Neural crest cell (in vitro differentiated cells): ENCODE measurements around the gene IKZF2. TPM values are rescaled to one million over a fixed set of nuclear protein-coding genes. Genes with fewer than 3 reads are reported as not detected.

ENCODE experiments used
- DNase-seq: peaks from one replicate; pipeline ENCODE4 v3.0.0; 2021; ENCODE audit warnings: low read depth, mixed read lengths, low spot score
- H3K27ac Mint-ChIP-seq: one replicate; pipeline ENCODE4 v1.8.0; 2021; ENCODE audit warnings: mild to moderate bottlenecking, mixed read lengths; ENCODE audit not compliant: unreplicated experiment
- H3K27me3 Mint-ChIP-seq: 2 replicates; pipeline ENCODE4 v1.8.0; 2021; ENCODE audit warnings: low read depth, mild to moderate bottlenecking, mixed read lengths
- H3K36me3 Mint-ChIP-seq: 2 replicates; pipeline ENCODE4 v1.8.0; 2021; ENCODE audit warnings: low read depth, mild to moderate bottlenecking, mixed read lengths
- H3K4me1 Mint-ChIP-seq: 2 replicates; pipeline ENCODE4 v1.8.0; 2021; ENCODE audit warnings: mixed read lengths
- H3K4me3 Mint-ChIP-seq: one replicate; pipeline ENCODE4 v1.8.0; 2021; ENCODE audit warnings: mild to moderate bottlenecking, mixed read lengths
- H3K9me3 Mint-ChIP-seq: 2 replicates; pipeline ENCODE4 v1.8.0; 2021; ENCODE audit warnings: mixed read lengths
- CTCF ChIP-seq: fragments of 200-600 bp; sonication (generic); conservative IDR thresholded peaks from 2 replicates; pipeline ENCODE4 v1.5.0; 2021; ENCODE audit warnings: antibody characterized with exemption, mild to moderate bottlenecking
- total RNA-seq: library from RNA; stranded (reverse); gene quantifications from 2 replicates; pipeline ENCODE4 v1.2.1, GENCODE V29; 2021

IKZF2 gene
- total RNA-seq, 1 donor from 2014 or later = 7.3 TPM

DNA sequence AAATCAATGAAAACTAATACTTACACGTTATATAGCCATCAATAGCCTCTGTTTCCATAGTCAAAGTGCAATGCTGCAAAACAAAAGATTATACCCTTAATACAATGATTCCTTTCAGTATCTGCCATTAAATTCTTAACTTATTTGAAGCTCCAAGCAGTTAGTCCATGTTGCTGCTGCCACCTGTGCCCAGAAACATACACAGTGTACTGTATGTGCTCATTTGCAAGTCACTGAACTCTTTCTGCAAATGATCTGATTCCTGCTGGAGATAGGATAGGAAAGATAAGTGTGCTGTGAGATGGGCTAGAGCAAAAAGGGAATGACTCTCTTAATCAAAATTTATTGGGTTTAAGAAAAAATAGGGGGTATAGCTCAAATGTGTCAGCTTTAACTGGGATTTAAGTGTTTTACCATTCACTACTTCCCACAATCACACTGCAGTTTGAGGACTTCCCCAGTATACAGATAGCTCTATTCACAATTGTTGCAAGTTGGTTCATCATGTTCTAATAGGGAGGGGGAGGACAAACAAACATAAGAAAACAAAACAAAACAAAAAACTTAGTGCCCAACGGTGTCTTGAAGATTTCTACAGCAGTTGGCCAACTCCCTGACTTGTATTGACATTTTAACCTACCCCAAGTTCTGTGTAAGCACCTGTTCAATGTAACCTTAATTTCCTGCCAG is 2.7 kb downstream of the IKZF2 start:
- peaks cover 45% of the 10 kb centered on the region for H3K4me1 Mint-ChIP-seq
- no peak for TF ChIP-seq CTCF
- peaks cover 3% of the 10 kb centered on the region for H3K27me3 Mint-ChIP-seq
- peak overlapping the region; percentile 95 for H3K4me3 Mint-ChIP-seq
- DNase-seq = no peak
- H3K9me3 Mint-ChIP-seq = no peaks in the 10 kb centered on the region
- no peaks in the 10 kb centered on the region for H3K36me3 Mint-ChIP-seq
- H3K27ac Mint-ChIP-seq = no peak overlapping the region

DNA sequence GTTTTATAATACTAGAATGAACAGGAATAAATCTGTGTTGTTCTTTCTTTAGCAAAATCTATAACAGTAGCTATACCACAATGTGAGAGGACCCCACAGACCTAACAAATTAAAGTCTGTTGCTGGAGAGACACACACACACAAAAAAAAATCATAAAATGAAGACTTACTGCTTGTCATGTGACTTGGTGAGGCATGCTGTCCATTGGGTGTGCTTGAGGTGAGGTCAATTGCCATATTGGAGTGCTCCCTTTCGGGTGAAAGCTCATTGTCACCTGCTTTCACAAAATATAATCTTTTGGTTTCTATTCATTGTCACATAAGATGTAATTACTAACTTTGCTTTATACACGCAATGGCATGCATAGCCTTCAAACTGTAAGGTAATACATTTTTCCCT is 3.9 kb downstream of the IKZF2 start:
- no peak for TF ChIP-seq CTCF
- DNase-seq = no peak
- H3K36me3 Mint-ChIP-seq = no peaks in the 10 kb centered on the region
- H3K27ac Mint-ChIP-seq = no peak overlapping the region
- peaks cover 38% of the 10 kb centered on the region for H3K4me1 Mint-ChIP-seq
- H3K27me3 Mint-ChIP-seq = peaks cover 1% of the 10 kb centered on the region
- H3K4me3 Mint-ChIP-seq = peak overlapping the region; percentile 31
- H3K9me3 Mint-ChIP-seq = no peaks in the 10 kb centered on the region

DNA sequence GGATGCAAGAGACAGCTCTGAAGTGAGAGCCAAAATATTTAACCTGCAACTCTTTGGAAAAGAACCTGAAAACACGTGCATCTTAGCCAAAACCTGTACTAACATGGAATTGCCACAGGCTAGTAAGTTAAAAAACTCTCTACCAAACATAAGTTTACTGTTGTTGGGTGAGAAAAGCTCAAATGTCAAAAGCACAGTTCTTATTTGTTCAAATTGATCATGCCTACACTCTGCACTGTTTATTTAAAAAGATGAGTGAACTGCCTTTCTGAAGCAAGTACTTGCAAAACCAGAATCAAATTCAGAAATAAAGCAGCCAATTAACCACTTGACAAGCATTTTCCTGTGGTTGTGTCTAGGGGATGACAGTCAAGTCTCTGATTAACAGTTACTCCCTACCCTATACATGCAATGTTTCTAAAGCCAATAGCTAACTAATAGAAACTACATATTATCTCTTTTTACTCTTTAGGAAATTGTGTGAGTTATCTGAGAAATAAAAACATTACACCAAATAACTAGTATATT is 5.6 kb downstream of the IKZF2 start:
- Mint-ChIP-seq H3K9me3 (no peaks in the 10 kb centered on the region), H3K4me3 (no peak overlapping the region), H3K27me3 (no peaks in the 10 kb centered on the region), H3K4me1 (peaks cover 27% of the 10 kb centered on the region), H3K27ac (no peak overlapping the region), H3K36me3 (no peaks in the 10 kb centered on the region)
- DNase-seq = no peak
- TF ChIP-seq CTCF = no peak

- H3K27me3 Mint-ChIP-seq = no peaks in the 10 kb centered on the region
- no peaks in the 10 kb centered on the region for H3K36me3 Mint-ChIP-seq
- no peaks in the 10 kb centered on the region for H3K9me3 Mint-ChIP-seq
- H3K27ac Mint-ChIP-seq = no peak overlapping the region
- H3K4me1 Mint-ChIP-seq = no peaks in the 10 kb centered on the region
- no peak overlapping the region for H3K4me3 Mint-ChIP-seq
- no peak for TF ChIP-seq CTCF
- no peak for DNase-seq
Measured at GRCh38 chr2:213137064-213137463, 14.3 kb downstream of the IKZF2 start.

DNA sequence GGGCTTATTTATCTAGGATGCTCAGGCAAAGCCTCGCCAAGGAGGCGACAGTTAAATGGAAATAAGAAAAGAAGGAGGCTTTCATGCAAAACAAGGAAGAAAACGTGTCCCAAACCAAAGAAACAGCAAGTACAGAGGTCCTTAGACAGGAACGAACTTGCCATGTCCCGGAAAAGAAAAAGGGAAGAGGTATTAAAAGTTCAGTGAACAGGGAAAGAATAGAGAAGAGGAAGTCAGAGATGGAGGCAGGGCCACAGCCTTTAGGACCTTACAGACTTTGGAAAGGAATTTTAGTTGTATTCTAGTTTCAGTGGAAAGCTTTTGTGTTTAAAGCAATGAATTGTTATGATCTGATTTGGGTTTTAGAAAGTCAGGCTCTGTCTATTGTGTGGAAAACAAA is 22.1 kb downstream of the IKZF2 start:
- TF ChIP-seq CTCF = no peak
- no peaks in the 10 kb centered on the region for H3K36me3 Mint-ChIP-seq

More for the DNA sequence above, 22.1 kb downstream of the IKZF2 start:
- H3K27me3 Mint-ChIP-seq = no peaks in the 10 kb centered on the region
- no peak overlapping the region for H3K4me3 Mint-ChIP-seq
- peaks cover 11% of the 10 kb centered on the region for H3K4me1 Mint-ChIP-seq
- no peak for DNase-seq
- no peaks in the 10 kb centered on the region for H3K9me3 Mint-ChIP-seq
- H3K27ac Mint-ChIP-seq = no peak overlapping the region
